HepG2 (cell line): ENCODE data around the gene C20orf204. TPM values are rescaled to one million over a fixed set of nuclear protein-coding genes. Genes with fewer than 3 reads are reported as not detected.

Source experiments
- BORCS8-MEF2B ChIP-seq: sonication (generic); formaldehyde crosslinking; IDR thresholded peaks from 2 replicates; pipeline ENCODE4 v1.8.0; 2022; ENCODE audit warnings: mild to moderate bottlenecking, missing genetic modification reagents
- CREM ChIP-seq, 2 experiments: sonication (generic) in 1 of 2; formaldehyde crosslinking in 1 of 2; IDR thresholded peaks; 2 replicates each; pipeline versions ENCODE4 v1.4.0 to v1.6.1; 2016 to 2020; ENCODE audit warnings: antibody characterized with exemption in 1 of 2, mild to moderate bottlenecking in 1 of 2, missing genetic modification reagents in 1 of 2
- KDM2A ChIP-seq: sonication (generic); formaldehyde crosslinking; IDR thresholded peaks from 2 replicates; pipeline ENCODE4 v1.4.0; 2020; ENCODE audit warnings: low read depth, missing genetic modification reagents, borderline replicate concordance
- SIN3B ChIP-seq: fragments of 150-350 bp; IDR thresholded peaks from 2 replicates; pipeline ENCODE4 v1.6.1; 2014; ENCODE audit warnings: low read length
- SYNCRIP ChIP-seq: fragments of 200-400 bp; formaldehyde crosslinking; IDR thresholded peaks from 2 replicates; pipeline ENCODE4 v1.6.1; 2018; ENCODE audit warnings: mild to moderate bottlenecking, low read depth, low read length; ENCODE audit not compliant: insufficient read depth
- ZNF460 ChIP-seq: sonication (generic); formaldehyde crosslinking; IDR thresholded peaks from 2 replicates; pipeline ENCODE4 v1.5.1; 2020; ENCODE audit warnings: missing genetic modification reagents, mild to moderate bottlenecking, borderline replicate concordance
- ZNF549 ChIP-seq: sonication (generic); formaldehyde crosslinking; IDR thresholded peaks from 2 replicates; pipeline ENCODE4 v1.5.0; 2020; ENCODE audit warnings: missing genetic modification reagents
- ZNF644 ChIP-seq: IDR thresholded peaks from 2 replicates; pipeline ENCODE4 v1.6.1; 2016; ENCODE audit warnings: low read depth
- ZNF839 ChIP-seq: sonication (generic); formaldehyde crosslinking; IDR thresholded peaks from 2 replicates; pipeline ENCODE4 v1.4.0; 2020; ENCODE audit warnings: missing genetic modification reagents, mild to moderate bottlenecking, borderline replicate concordance
- polyA plus RNA-seq, 8 experiments: library from polyadenylated mRNA; depleted of rRNA in 3 of 8; stranded (reverse) in 7 of 8; unstranded in 1 of 8; fragments of >200 nt; fragmentation: Illumina TruSeq in 4 of 8; extraction: Trizol in 4 of 8; gene quantifications; 2 replicates each; pipeline versions ENCODE4 v1.2.1 to v1.2.3, GENCODE V29; 2011 to 2016; ENCODE audit warnings: low read depth in 4 of 8, missing spikeins in 1 of 8, mixed read lengths in 1 of 8; ENCODE audit not compliant: insufficient read depth in 1 of 8
- total RNA-seq, 5 experiments: library from RNA; depleted of rRNA; stranded (reverse); fragments of >200 nt; fragmentation: Illumina TruSeq; extraction: Trizol; gene quantifications; 2 replicates each; pipeline ENCODE4 v1.2.3, GENCODE V29; 2016; ENCODE audit warnings: low read depth in 1 of 5
- TF ChIP-seq, protein P1 (sequence below): sonication (generic); IDR thresholded peaks from 2 replicates; pipeline ENCODE4 v1.6.1; 2016; ENCODE audit warnings: low read depth, borderline replicate concordance
- TF ChIP-seq, protein P2 (sequence below): sonication (generic); formaldehyde crosslinking; IDR thresholded peaks from one replicate; pipeline ENCODE4 v1.5.1; 2020; ENCODE audit warnings: mild to moderate bottlenecking, missing genetic modification reagents; ENCODE audit errors: not compliant biosample characterization
- TF ChIP-seq, protein P3 (sequence below): sonication (generic); formaldehyde crosslinking; IDR thresholded peaks from 2 replicates; pipeline ENCODE4 v1.8.0; 2022; ENCODE audit warnings: low read depth, missing genetic modification reagents
- TF ChIP-seq, protein P4 (sequence below): sonication (generic); formaldehyde crosslinking; conservative IDR thresholded peaks from 2 replicates; pipeline ENCODE4 v1.8.1; 2023; ENCODE audit warnings: missing genetic modification reagents
- TF ChIP-seq, protein P5 (sequence below): sonication (generic); formaldehyde crosslinking; IDR thresholded peaks from 2 replicates; pipeline ENCODE4 v1.8.0; 2022; ENCODE audit warnings: missing genetic modification reagents, mild to moderate bottlenecking, borderline replicate concordance

The C20orf204 gene
- total and polyA plus RNA-seq, 2 of the 13 experiments (the other 11 are each of a cell fraction or from before 2014, with no cell fraction given): 22.1 to 80.0 TPM

DNA sequence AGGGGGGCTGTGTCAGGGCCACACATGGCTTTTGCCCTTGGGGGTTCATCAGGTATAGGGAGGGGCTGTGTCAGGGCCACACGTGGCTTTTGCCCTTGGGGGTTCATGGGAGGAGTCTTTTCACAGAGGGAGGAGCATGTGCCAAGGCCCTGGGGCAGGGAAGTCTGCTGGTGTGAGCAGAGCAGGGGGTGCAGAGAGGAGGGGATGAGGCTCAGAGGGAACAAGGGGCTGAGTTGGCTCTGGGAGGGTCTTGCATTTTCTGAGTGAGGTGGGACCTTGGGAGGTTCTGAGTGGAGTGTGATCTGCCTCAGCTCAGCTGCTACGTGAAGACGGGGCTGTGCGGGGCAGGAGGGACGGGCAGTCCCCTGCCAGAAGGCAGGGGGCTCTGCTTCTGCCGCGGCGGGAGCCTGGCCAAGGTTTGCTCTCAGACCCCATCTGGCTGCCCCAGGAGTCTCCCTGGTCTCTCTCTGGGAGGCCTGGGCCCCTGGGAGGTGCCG lies 19.5 kb downstream of the C20orf204 start (continued):
- TF ChIP-seq, protein P1, sequence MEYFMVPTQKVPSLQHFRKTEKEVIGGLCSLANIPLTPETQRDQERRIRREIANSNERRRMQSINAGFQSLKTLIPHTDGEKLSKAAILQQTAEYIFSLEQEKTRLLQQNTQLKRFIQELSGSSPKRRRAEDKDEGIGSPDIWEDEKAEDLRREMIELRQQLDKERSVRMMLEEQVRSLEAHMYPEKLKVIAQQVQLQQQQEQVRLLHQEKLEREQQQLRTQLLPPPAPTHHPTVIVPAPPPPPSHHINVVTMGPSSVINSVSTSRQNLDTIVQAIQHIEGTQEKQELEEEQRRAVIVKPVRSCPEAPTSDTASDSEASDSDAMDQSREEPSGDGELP: 0 out of 2 replicates have a peak, but pooled peaks have one; percentile 31
- TF ChIP-seq ZNF839 (CRISPR knock-in tag) (no peak), SYNCRIP (no peak), BORCS8-MEF2B (CRISPR knock-in tag) (peak; percentile 53; the same call in 1 of the 2 replicates), KDM2A (CRISPR knock-in tag) (no peak), ZNF549 (CRISPR knock-in tag) (no peak), ZNF644 (CRISPR knock-in tag) (no peak), CREM (IDR thresholded peaks at IDR 0.05) (no peak), CREM (CRISPR knock-in tag; IDR thresholded peaks at IDR 0.05) (no peak), SIN3B (no peak), ZNF460 (CRISPR knock-in tag) (no peak)
- TF ChIP-seq, protein P2, sequence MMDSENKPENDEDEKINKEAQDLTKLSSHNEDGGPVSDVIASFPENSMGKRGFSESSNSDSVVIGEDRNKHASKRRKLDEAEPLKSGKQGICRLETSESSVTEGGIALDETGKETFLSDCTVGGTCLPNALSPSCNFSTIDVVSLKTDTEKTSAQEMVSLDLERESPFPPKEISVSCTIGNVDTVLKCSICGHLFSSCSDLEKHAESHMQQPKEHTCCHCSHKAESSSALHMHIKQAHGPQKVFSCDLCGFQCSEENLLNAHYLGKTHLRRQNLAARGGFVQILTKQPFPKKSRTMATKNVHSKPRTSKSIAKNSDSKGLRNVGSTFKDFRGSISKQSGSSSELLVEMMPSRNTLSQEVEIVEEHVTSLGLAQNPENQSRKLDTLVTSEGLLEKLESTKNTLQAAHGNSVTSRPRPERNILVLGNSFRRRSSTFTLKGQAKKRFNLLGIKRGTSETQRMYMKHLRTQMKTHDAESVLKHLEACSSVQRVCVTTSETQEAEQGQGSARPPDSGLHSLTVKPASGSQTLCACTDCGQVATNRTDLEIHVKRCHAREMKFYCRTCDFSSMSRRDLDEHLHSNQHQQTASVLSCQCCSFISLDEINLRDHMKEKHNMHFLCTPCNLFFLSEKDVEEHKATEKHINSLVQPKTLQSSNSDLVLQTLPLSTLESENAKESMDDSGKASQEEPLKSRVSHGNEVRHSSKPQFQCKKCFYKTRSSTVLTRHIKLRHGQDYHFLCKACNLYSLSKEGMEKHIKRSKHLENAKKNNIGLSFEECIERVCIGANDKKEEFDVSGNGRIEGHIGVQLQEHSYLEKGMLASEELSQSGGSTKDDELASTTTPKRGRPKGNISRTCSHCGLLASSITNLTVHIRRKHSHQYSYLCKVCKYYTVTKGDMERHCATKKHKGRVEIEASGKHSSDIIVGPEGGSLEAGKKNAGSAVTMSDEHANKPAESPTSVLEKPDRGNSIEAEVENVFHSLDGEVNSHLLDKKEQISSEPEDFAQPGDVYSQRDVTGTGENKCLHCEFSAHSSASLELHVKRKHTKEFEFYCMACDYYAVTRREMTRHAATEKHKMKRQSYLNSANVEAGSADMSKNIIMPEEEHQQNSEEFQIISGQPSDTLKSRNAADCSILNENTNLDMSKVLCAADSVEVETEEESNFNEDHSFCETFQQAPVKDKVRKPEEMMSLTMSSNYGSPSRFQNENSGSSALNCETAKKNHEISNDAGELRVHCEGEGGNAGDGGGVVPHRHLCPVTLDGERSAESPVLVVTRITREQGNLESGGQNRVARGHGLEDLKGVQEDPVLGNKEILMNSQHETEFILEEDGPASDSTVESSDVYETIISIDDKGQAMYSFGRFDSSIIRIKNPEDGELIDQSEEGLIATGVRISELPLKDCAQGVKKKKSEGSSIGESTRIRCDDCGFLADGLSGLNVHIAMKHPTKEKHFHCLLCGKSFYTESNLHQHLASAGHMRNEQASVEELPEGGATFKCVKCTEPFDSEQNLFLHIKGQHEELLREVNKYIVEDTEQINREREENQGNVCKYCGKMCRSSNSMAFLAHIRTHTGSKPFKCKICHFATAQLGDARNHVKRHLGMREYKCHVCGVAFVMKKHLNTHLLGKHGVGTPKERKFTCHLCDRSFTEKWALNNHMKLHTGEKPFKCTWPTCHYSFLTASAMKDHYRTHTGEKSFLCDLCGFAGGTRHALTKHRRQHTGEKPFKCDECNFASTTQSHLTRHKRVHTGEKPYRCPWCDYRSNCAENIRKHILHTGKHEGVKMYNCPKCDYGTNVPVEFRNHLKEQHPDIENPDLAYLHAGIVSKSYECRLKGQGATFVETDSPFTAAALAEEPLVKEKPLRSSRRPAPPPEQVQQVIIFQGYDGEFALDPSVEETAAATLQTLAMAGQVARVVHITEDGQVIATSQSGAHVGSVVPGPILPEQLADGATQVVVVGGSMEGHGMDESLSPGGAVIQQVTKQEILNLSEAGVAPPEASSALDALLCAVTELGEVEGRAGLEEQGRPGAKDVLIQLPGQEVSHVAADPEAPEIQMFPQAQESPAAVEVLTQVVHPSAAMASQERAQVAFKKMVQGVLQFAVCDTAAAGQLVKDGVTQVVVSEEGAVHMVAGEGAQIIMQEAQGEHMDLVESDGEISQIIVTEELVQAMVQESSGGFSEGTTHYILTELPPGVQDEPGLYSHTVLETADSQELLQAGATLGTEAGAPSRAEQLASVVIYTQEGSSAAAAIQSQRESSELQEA (CRISPR knock-in tag): no peak
- TF ChIP-seq, protein P3, sequence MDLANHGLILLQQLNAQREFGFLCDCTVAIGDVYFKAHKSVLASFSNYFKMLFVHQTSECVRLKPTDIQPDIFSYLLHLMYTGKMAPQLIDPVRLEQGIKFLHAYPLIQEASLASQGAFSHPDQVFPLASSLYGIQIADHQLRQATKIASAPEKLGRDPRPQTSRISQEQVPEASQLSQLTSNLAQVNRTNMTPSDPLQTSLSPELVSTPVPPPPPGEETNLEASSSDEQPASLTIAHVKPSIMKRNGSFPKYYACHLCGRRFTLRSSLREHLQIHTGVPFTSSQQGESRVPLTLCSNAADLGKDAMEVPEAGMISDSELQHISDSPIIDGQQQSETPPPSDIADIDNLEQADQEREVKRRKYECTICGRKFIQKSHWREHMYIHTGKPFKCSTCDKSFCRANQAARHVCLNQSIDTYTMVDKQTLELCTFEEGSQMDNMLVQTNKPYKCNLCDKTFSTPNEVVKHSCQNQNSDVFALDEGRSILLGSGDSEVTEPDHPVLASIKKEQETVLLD: no peak
- TF ChIP-seq, protein P4, sequence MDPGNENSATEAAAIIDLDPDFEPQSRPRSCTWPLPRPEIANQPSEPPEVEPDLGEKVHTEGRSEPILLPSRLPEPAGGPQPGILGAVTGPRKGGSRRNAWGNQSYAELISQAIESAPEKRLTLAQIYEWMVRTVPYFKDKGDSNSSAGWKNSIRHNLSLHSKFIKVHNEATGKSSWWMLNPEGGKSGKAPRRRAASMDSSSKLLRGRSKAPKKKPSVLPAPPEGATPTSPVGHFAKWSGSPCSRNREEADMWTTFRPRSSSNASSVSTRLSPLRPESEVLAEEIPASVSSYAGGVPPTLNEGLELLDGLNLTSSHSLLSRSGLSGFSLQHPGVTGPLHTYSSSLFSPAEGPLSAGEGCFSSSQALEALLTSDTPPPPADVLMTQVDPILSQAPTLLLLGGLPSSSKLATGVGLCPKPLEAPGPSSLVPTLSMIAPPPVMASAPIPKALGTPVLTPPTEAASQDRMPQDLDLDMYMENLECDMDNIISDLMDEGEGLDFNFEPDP (CRISPR knock-in tag): no peak
- TF ChIP-seq, protein P5, sequence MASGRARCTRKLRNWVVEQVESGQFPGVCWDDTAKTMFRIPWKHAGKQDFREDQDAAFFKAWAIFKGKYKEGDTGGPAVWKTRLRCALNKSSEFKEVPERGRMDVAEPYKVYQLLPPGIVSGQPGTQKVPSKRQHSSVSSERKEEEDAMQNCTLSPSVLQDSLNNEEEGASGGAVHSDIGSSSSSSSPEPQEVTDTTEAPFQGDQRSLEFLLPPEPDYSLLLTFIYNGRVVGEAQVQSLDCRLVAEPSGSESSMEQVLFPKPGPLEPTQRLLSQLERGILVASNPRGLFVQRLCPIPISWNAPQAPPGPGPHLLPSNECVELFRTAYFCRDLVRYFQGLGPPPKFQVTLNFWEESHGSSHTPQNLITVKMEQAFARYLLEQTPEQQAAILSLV (CRISPR knock-in tag): 0 out of 2 replicates have a peak, but pooled peaks have one; percentile 9
